Mammary epithelial cell (primary cell): Measurements from ENCODE around the gene MID1IP1.

Experiments used
- CTCF ChIP-seq, 2 donors: IDR thresholded peaks in 1 of 2; conservative IDR thresholded peaks in 1 of 2; 2 replicates each; pipeline ENCODE4 v1.5.1; 2011 to 2012; ENCODE audit warnings: inconsistent platforms in 2 of 2, low read length in 2 of 2, mild to moderate bottlenecking in 2 of 2, control low read depth in 1 of 2, low read depth in 1 of 2; ENCODE audit not compliant: insufficient read depth in 1 of 2; ENCODE audit errors: extremely low read depth in 1 of 2
- EZH2 ChIP-seq: IDR thresholded peaks from 2 replicates; pipeline ENCODE4 v1.6.1; 2012; ENCODE audit warnings: low read length, inconsistent platforms, borderline replicate concordance

DNA sequence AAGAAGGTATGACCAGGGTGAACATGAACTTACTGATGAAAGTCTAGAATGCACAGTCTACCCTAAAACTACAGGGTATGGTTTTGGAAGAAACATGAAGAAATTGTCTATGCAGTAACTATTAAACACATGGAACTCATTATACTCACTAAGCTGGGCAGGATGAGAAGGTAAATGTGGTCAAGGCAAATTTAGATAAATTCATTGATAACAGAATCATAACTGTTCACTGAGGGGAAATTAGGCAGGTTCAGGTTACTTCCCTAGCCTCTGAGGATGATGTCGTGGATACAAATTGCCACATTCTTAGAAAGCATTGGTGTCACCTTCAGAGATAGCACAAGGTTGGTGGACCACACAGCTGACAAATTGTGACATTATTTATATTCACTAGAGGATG, 40.4 kb upstream of the MID1IP1 start:
- no peak for TF ChIP-seq CTCF (conservative IDR thresholded peaks at IDR 0.05 in 1 of 2, IDR thresholded peaks at IDR 0.05 in 1 of 2; ENCODE audit: extremely low read depth in 1 of 2, insufficient read depth in 1 of 2, low read depth in 1 of 2, low read length in 2 of 2)
- TF ChIP-seq EZH2: no peak
